Coronary artery (tissue), 2 donors: Measurements from ENCODE around the gene CCDC138.

Source experiments
- DNase-seq: peaks from one replicate; pipeline ENCODE4 v3.0.0-alpha.2; 2017; ENCODE audit warnings: low spot score
- H3K27ac ChIP-seq, 2 donors: fragments of 200-600 bp; sonication (generic); one replicate each; pipeline ENCODE4 v1.5.1; 2016 to 2019
- H3K4me3 ChIP-seq: fragments of 200-600 bp; sonication (generic); 2 replicates; pipeline ENCODE4 v1.5.1; 2016; ENCODE audit warnings: mild to moderate bottlenecking, moderate library complexity
- CTCF ChIP-seq: fragments of 200-600 bp; sonication (generic); IDR thresholded peaks from one replicate; pipeline ENCODE4 v1.5.1; 2019; ENCODE audit warnings: antibody characterized with exemption

CCDC138 gene

DNA sequence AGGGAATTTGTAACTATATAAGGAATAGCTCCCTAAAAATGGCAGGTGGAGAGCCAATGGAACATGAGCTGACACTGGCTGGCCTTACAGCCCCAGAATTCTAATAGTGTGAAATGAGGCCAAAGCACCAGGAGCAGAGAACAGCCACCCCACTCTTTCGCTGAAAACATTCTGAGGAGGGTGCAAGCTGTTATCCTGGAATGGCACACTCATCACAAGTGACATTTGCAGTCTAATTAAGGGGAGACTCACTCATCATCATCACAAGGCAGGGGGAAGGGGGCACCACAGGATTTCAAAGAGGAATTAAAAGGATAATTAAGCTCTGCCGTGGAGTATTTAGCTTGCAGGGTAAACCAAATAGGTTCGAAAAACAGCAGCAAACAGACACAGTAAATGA is 108.2 kb downstream of the CCDC138 start:
- H3K4me3 ChIP-seq, result no peak overlapping the region
- DNase-seq, result no peak
- no peak for TF ChIP-seq CTCF
- no peak overlapping the region for H3K27ac ChIP-seq

GRCh38 chr2:108895188-108895587 is 108.6 kb downstream of the CCDC138 start:
- no peak overlapping the region for H3K4me3 ChIP-seq
- H3K27ac ChIP-seq, result no peak overlapping the region
- DNase-seq, result no peak
- no peak for TF ChIP-seq CTCF

DNA sequence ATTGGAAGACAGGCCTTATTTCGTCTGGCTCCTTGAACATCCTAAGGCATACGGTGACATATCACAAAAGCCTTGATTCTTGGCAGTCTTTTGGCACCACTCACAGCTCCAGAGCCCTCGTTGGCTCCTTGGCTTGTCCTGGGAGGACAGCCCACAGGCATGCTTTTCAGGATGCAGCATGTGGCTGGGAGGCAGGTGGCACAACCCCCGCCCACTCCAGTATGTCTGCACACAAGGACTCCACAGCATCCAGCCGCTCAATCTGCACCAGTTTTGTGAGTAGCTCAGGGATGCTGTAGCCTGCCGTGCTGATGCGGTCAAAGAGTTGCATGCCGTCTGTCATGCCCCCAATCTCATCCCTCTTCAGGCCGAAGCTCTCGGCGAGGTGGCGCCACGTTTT is 110.2 kb downstream of the CCDC138 start:
- no peak for DNase-seq
- Histone ChIP-seq H3K4me3 (no peak overlapping the region), H3K27ac (no peak overlapping the region)
- no peak for TF ChIP-seq CTCF

DNA sequence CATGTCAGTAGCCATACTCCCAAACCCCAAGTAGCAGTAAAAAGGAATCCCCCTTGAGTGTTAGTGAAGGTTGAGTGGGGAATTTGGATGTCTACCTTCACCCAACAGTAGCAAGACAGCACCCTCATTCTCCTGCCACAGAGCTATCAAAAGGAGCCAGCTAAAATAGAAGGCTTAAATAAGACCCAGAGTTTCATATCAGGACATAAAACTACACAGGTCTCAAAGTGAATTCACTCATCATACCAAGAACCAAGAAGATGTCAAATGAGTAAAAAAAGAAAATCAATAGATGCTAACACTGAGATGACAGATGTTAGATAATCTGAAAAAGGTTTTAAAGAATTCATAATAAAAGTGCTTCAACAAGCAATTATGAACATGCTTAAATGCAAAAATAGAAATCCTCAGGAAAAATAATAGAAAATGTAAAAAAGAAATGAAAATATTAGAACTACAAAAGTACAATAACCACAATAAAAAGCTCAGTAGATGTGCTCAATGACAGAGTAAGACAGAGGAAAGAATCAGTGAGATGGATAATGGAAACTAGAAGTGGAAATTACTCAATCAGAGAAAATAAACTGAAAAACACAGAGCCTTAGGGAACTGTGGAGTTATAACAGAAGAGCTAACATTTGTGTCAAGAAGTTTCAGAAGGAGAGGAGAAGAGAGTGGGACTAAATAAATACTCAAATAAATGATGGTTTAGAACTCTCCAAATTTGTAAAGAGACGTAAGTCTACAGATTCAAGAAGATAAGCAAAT is 111.9 kb downstream of the CCDC138 start:
- DNase-seq, result no peak
- no peak for TF ChIP-seq CTCF
- Histone ChIP-seq H3K27ac (no peak overlapping the region), H3K4me3 (no peak overlapping the region)

- H3K27ac ChIP-seq, result no peak overlapping the region
- H3K4me3 ChIP-seq, result no peak overlapping the region
- no peak for DNase-seq
- no peak for TF ChIP-seq CTCF
Observed at GRCh38 chr2:108904680-108905079, 118.1 kb downstream of the CCDC138 start.

DNA sequence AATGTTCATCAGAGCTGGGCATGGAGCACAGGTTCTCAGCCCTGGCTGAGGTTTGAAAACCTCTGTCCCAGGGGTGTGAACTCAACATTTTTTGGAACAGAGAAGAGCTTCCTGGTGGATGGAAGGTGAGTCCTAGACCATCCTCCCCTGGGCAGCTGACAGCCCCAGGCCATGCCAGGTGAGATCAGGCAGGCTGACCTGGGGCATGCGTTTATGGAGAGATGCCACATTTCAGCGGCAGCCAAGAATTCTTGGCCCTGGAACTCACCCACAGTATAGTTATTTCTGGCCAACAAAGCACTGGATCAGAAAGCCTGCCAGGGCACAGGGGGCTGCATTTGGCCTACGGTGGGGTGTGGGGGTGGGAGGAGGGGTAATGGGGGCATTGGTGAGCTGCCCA is 118.6 kb downstream of the CCDC138 start:
- H3K27ac ChIP-seq, result no peak overlapping the region
- H3K4me3 ChIP-seq, result no peak overlapping the region
- no peak for DNase-seq
- TF ChIP-seq CTCF, result no peak

DNA sequence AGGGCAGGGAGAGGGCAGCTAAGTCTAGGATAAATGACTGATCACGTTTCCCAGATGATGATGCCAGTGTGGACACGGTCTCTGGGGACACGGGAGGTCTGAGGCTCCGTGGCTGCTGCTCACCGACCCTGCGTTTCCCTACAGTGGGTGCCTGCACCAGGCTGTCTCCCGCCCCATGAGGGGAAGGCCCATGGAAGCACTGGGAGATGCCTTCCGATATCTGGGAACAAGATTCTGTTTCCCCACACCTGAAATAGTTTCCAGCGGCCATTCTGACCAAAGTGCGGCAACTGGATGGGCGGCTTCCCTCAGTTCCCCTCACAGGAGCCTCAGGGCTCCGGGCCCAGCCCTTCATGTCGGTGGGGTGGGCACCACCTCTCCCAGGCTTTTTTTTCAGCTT is 119.3 kb downstream of the CCDC138 start:
- Histone ChIP-seq H3K27ac (no peak overlapping the region), H3K4me3 (no peak overlapping the region)
- DNase-seq, result peak; percentile 33
- TF ChIP-seq CTCF, result no peak
